Stimulated activated CD4-positive, alpha-beta T cell treated with anti-CD3 and anti-CD28 coated beads, TNF-alpha, amount 100 ng/mL, for 48 hours (primary cell): Measurements from ENCODE around the gene CAPN2.

Experiments
- DNase-seq, 3 donors: peaks; one replicate each; pipeline ENCODE4 v3.0.0-alpha.2; 2020; ENCODE audit warnings: low read depth in 3 of 3

The CAPN2 gene

GRCh38 chr1:223702735-223703667, 9.3 kb upstream of the CAPN2 start:
- DNase-seq = no peak

GRCh38 chr1:223703668-223704013, 8.7 kb upstream of the CAPN2 start:
- no peak for DNase-seq

GRCh38 chr1:223704921-223705878, 7.1 kb upstream of the CAPN2 start:
- no peak for DNase-seq

- DNase-seq = no peak
Measured at GRCh38 chr1:223706077-223706973, 6.0 kb upstream of the CAPN2 start.

- no peak for DNase-seq
Measured at GRCh38 chr1:223707256-223708000, 4.9 kb upstream of the CAPN2 start.

GRCh38 chr1:223708001-223708359, 4.4 kb upstream of the CAPN2 start:
- DNase-seq = no peak

GRCh38 chr1:223708651-223709268, 3.6 kb upstream of the CAPN2 start:
- no peak for DNase-seq

- DNase-seq = no peak
Measured at GRCh38 chr1:223709598-223709997, 2.7 kb upstream of the CAPN2 start.

- DNase-seq = no peak
Measured at GRCh38 chr1:223710179-223711133, 1.9 kb upstream of the CAPN2 start.

GRCh38 chr1:223711173-223711572, 1.2 kb upstream of the CAPN2 start:
- no peak for DNase-seq

GRCh38 chr1:223711747-223712193, 569 bp upstream of the CAPN2 start:
- no peak for DNase-seq

GRCh38 chr1:223712850-223713474, 623 bp downstream of the CAPN2 start:
- no peak for DNase-seq

- DNase-seq = no peak
Measured at GRCh38 chr1:223713546-223714420, 1.4 kb downstream of the CAPN2 start.

- no peak for DNase-seq
Measured at GRCh38 chr1:223714421-223714724, 2.0 kb downstream of the CAPN2 start.

- no peak for DNase-seq
Measured at GRCh38 chr1:223714849-223715603, 2.7 kb downstream of the CAPN2 start.

- DNase-seq = no peak
Measured at GRCh38 chr1:223715604-223716172, 3.3 kb downstream of the CAPN2 start.
